T-helper 17 cell (primary cell): Measurements from ENCODE around the gene PPA1. TPM values are rescaled to one million over a fixed set of nuclear protein-coding genes. Genes with fewer than 3 reads are reported as not detected.

Experiments used
- ATAC-seq: fragments of 150-1000 bp; cut with Tn5 transposase; 2 replicates; pipeline ENCODE4 v1.10.0; 2021; ENCODE audit warnings: mild to moderate bottlenecking, moderate library complexity
- DNase-seq, 3 donors: peaks; one replicate each; pipeline versions ENCODE4 v3.0.0 to v3.0.0-alpha.2; 2020 to 2021
- H3K9me3 ChIP-seq: one replicate; pipeline ENCODE4 v1.7.0; 2013; ENCODE audit warnings: low read length, mild to moderate bottlenecking; ENCODE audit not compliant: control insufficient read depth, poor library complexity, severe bottlenecking
- H3K27ac Mint-ChIP-seq: one replicate; pipeline ENCODE4 v1.8.0; 2022; ENCODE audit warnings: mild to moderate bottlenecking, moderate library complexity, mixed read lengths
- H3K27me3 Mint-ChIP-seq: one replicate; pipeline ENCODE4 v1.8.0; 2022; ENCODE audit warnings: mixed read lengths
- H3K36me3 Mint-ChIP-seq: one replicate; pipeline ENCODE4 v1.8.0; 2022; ENCODE audit warnings: low read depth, mixed read lengths
- H3K4me1 Mint-ChIP-seq: one replicate; pipeline ENCODE4 v1.8.0; 2022; ENCODE audit warnings: mild to moderate bottlenecking, mixed read lengths
- H3K4me3 Mint-ChIP-seq: one replicate; pipeline ENCODE4 v1.8.0; 2022; ENCODE audit warnings: mild to moderate bottlenecking, moderate library complexity, mixed read lengths
- total RNA-seq, 4 donors: library from RNA in 2 of 4; stranded (reverse) in 2 of 4; gene quantifications; one replicate each; pipeline ENCODE4 v1.2.3 and lab custom pipeline; 2022 to 2026

The PPA1 gene
- total RNA-seq (10 to 100 TPM; 69.8 to 80.9 TPM), total RNA-seq (lab: John Stamatoyannopoulos, UW) (80.0 to 111 reads per million in 2 donors)

- DNase-seq: peak; percentile 100
- Mint-ChIP-seq H3K27me3 (peaks cover 11% of the 10 kb centered on the region), H3K36me3 (peaks cover 8% of the 10 kb centered on the region), H3K4me1 (peaks cover 24% of the 10 kb centered on the region), H3K4me3 (peak within 1 kb of the TSS; percentile 96), H3K27ac (peak within 1 kb of the TSS; percentile 87)
- no peaks in the 10 kb centered on the region for H3K9me3 ChIP-seq
- ATAC-seq: peak; percentile 93
These were observed at the start of gene PPA1 for GRCh38 chr10:70233109-70233938. Gene PPA1, minus strand, starts transcription at chr10:70233429. Its CDS starts 102 bp downstream, at chr10:70233327.

- H3K27ac Mint-ChIP-seq: no peak overlapping the region
- no peak overlapping the region for H3K4me3 Mint-ChIP-seq
- H3K9me3 ChIP-seq: peaks cover 3% of the 10 kb centered on the region
- DNase-seq: no peak
- no peak for ATAC-seq
- peaks cover 5% of the 10 kb centered on the region for H3K4me1 Mint-ChIP-seq
- H3K36me3 Mint-ChIP-seq: peaks cover 10% of the 10 kb centered on the region
- peaks cover 56% of the 10 kb centered on the region for H3K27me3 Mint-ChIP-seq
These were observed 48.4 kb upstream of the PPA1 start for GRCh38 chr10:70281609-70282008.

- ATAC-seq (no peak), DNase-seq (no peak)
- Mint-ChIP-seq H3K4me1 (peaks cover 5% of the 10 kb centered on the region), H3K27ac (no peak overlapping the region), H3K36me3 (peaks cover 8% of the 10 kb centered on the region), H3K27me3 (peaks cover 41% of the 10 kb centered on the region), H3K4me3 (no peak overlapping the region)
- peaks cover 3% of the 10 kb centered on the region for H3K9me3 ChIP-seq
These were observed 46.9 kb upstream of the PPA1 start for GRCh38 chr10:70280099-70280498.

- H3K27me3 Mint-ChIP-seq: peaks cover 18% of the 10 kb centered on the region
- no peaks in the 10 kb centered on the region for H3K4me1 Mint-ChIP-seq
- DNase-seq (no peak), ATAC-seq (no peak)
- peaks cover 4% of the 10 kb centered on the region for H3K36me3 Mint-ChIP-seq
- no peaks in the 10 kb centered on the region for H3K9me3 ChIP-seq
- no peak overlapping the region for H3K4me3 Mint-ChIP-seq
- no peak overlapping the region for H3K27ac Mint-ChIP-seq
These were observed 44.3 kb upstream of the PPA1 start for GRCh38 chr10:70277396-70278030.

- H3K9me3 ChIP-seq: no peaks in the 10 kb centered on the region
- H3K36me3 Mint-ChIP-seq: no peaks in the 10 kb centered on the region
- peaks cover 3% of the 10 kb centered on the region for H3K4me1 Mint-ChIP-seq
- no peak overlapping the region for H3K4me3 Mint-ChIP-seq
- no peak for ATAC-seq
- H3K27me3 Mint-ChIP-seq: no peaks in the 10 kb centered on the region
- no peak for DNase-seq
- H3K27ac Mint-ChIP-seq: peak overlapping the region; percentile 34
These were observed 41.4 kb upstream of the PPA1 start for GRCh38 chr10:70274643-70275042.

GRCh38 chr10:70272925-70273316 lies 39.7 kb upstream of the PPA1 start:
- peaks cover 3% of the 10 kb centered on the region for H3K4me1 Mint-ChIP-seq
- ATAC-seq (peak; percentile 84), DNase-seq (no peak)
- no peak overlapping the region for H3K4me3 Mint-ChIP-seq
- no peaks in the 10 kb centered on the region for H3K9me3 ChIP-seq
- no peaks in the 10 kb centered on the region for H3K36me3 Mint-ChIP-seq
- H3K27me3 Mint-ChIP-seq: no peaks in the 10 kb centered on the region
- H3K27ac Mint-ChIP-seq: peak overlapping the region; percentile 41

- Mint-ChIP-seq H3K36me3 (no peaks in the 10 kb centered on the region), H3K27me3 (no peaks in the 10 kb centered on the region), H3K4me1 (peaks cover 3% of the 10 kb centered on the region), H3K4me3 (peak overlapping the region; percentile 12), H3K27ac (peak overlapping the region; percentile 65)
- no peaks in the 10 kb centered on the region for H3K9me3 ChIP-seq
- DNase-seq: no peak
- peak; percentile 26 for ATAC-seq
These were observed 39.0 kb upstream of the PPA1 start for GRCh38 chr10:70271996-70272924.

- Mint-ChIP-seq H3K27ac (no peak overlapping the region), H3K4me3 (no peak overlapping the region), H3K4me1 (peaks cover 5% of the 10 kb centered on the region), H3K36me3 (no peaks in the 10 kb centered on the region), H3K27me3 (peaks cover 1% of the 10 kb centered on the region)
- DNase-seq: no peak
- ATAC-seq: peak; percentile 48
- no peaks in the 10 kb centered on the region for H3K9me3 ChIP-seq
These were observed 37.7 kb upstream of the PPA1 start for GRCh38 chr10:70270952-70271351.

- Mint-ChIP-seq H3K4me1 (peaks cover 5% of the 10 kb centered on the region), H3K4me3 (no peak overlapping the region), H3K27me3 (peaks cover 9% of the 10 kb centered on the region), H3K36me3 (no peaks in the 10 kb centered on the region), H3K27ac (peak overlapping the region; percentile 0)
- DNase-seq (no peak), ATAC-seq (no peak)
- H3K9me3 ChIP-seq: no peaks in the 10 kb centered on the region
These were observed 36.5 kb upstream of the PPA1 start for GRCh38 chr10:70269741-70270140.

GRCh38 chr10:70268376-70268775 lies 35.1 kb upstream of the PPA1 start:
- DNase-seq (no peak), ATAC-seq (no peak)
- H3K36me3 Mint-ChIP-seq: peaks cover 2% of the 10 kb centered on the region
- H3K4me1 Mint-ChIP-seq: peaks cover 5% of the 10 kb centered on the region
- H3K4me3 Mint-ChIP-seq: no peak overlapping the region
- H3K27ac Mint-ChIP-seq: no peak overlapping the region
- no peaks in the 10 kb centered on the region for H3K9me3 ChIP-seq
- peaks cover 11% of the 10 kb centered on the region for H3K27me3 Mint-ChIP-seq

GRCh38 chr10:70267161-70267933 lies 34.1 kb upstream of the PPA1 start:
- Mint-ChIP-seq H3K27ac (no peak overlapping the region), H3K27me3 (peaks cover 11% of the 10 kb centered on the region), H3K36me3 (peaks cover 3% of the 10 kb centered on the region), H3K4me1 (peaks cover 5% of the 10 kb centered on the region), H3K4me3 (no peak overlapping the region)
- DNase-seq: no peak
- ATAC-seq: no peak
- no peaks in the 10 kb centered on the region for H3K9me3 ChIP-seq

- H3K36me3 Mint-ChIP-seq: peaks cover 3% of the 10 kb centered on the region
These were observed 33.5 kb upstream of the PPA1 start for GRCh38 chr10:70266701-70267100.

More at GRCh38 chr10:70266701-70267100, 33.5 kb upstream of the PPA1 start:
- H3K4me3 Mint-ChIP-seq: no peak overlapping the region
- H3K9me3 ChIP-seq: no peaks in the 10 kb centered on the region
- H3K27me3 Mint-ChIP-seq: peaks cover 11% of the 10 kb centered on the region
- ATAC-seq (no peak), DNase-seq (no peak)
- peaks cover 3% of the 10 kb centered on the region for H3K4me1 Mint-ChIP-seq
- no peak overlapping the region for H3K27ac Mint-ChIP-seq
